GM18505 (cell line): ENCODE results near the gene ACKR3.

ENCODE experiments used
- ATAC-seq: cut with Tn5 transposase; IDR thresholded peaks from one replicate; pipeline ENCODE4 v1.9.1; 2021; ENCODE audit not compliant: unreplicated experiment
- POLR2A ChIP-seq: IDR thresholded peaks from 4 replicates; pipeline ENCODE4 v1.6.1; 2011; ENCODE audit warnings: borderline replicate concordance; ENCODE audit not compliant: insufficient read depth, insufficient read length; ENCODE audit errors: extremely low read depth

The ACKR3 gene

GRCh38 chr2:236554629-236555282 lies 14.9 kb upstream of the ACKR3 start:
- ATAC-seq: no peak
- no peak for TF ChIP-seq POLR2A

- no peak for TF ChIP-seq POLR2A
- no peak for ATAC-seq
Measured at GRCh38 chr2:236555481-236555880, 14.1 kb upstream of the ACKR3 start.

- no peak for ATAC-seq
- no peak for TF ChIP-seq POLR2A
Measured at GRCh38 chr2:236557306-236558030, 12.2 kb upstream of the ACKR3 start.

- no peak for ATAC-seq
- TF ChIP-seq POLR2A: no peak
Measured at GRCh38 chr2:236558036-236558435, 11.6 kb upstream of the ACKR3 start.

- no peak for TF ChIP-seq POLR2A
- ATAC-seq: no peak
Measured at GRCh38 chr2:236558993-236559978, 10.3 kb upstream of the ACKR3 start.

GRCh38 chr2:236561874-236562273 lies 7.8 kb upstream of the ACKR3 start:
- ATAC-seq: no peak
- TF ChIP-seq POLR2A: no peak

- no peak for TF ChIP-seq POLR2A
- ATAC-seq: no peak
Measured at GRCh38 chr2:236562434-236562833, 7.2 kb upstream of the ACKR3 start.

- no peak for TF ChIP-seq POLR2A
- no peak for ATAC-seq
Measured at GRCh38 chr2:236563953-236564352, 5.7 kb upstream of the ACKR3 start.

- ATAC-seq: no peak
Measured at GRCh38 chr2:236565212-236565611, 4.4 kb upstream of the ACKR3 start.

GRCh38 chr2:236565879-236566402 lies 3.7 kb upstream of the ACKR3 start:
- TF ChIP-seq POLR2A: no peak
- ATAC-seq: no peak

More at GRCh38 chr2:236565212-236565611, 4.4 kb upstream of the ACKR3 start:
- no peak for TF ChIP-seq POLR2A

- no peak for TF ChIP-seq POLR2A
- ATAC-seq: no peak
Measured at GRCh38 chr2:236566596-236566995, 3.0 kb upstream of the ACKR3 start.

- no peak for TF ChIP-seq POLR2A
- no peak for ATAC-seq
Measured at GRCh38 chr2:236568068-236568921, 1.3 kb upstream of the ACKR3 start.
